ENCODE results near the gene PECR. TPM values are rescaled to one million over a fixed set of nuclear protein-coding genes. Genes with fewer than 3 reads are reported as not detected.
A peak's percentile ranks its signal among the peaks of the same experiment; 100 is the strongest.

The PECR gene
- total and polyA plus RNA-seq, 2 experiments from 2014 or later: 5.4 to 8.2 TPM

GRCh38 chr2:216112926-216113325 lies 31.3 kb upstream of the PECR start:
- DNase-seq: no peak
- Histone ChIP-seq H3K9me2 (ENCODE audit: insufficient read depth) (no peaks in the 10 kb centered on the region), H3F3A (ENCODE audit: insufficient read depth) (peaks cover 42% of the 10 kb centered on the region), H2AFZ (no peak overlapping the region), H3K4me2 (ENCODE audit: unreplicated experiment) (no peak overlapping the region), H3K4me3 (no peak overlapping the region), H3K36me3 (ENCODE audit: low read depth) (peaks cover 59% of the 10 kb centered on the region), H4K20me1 (ENCODE audit: insufficient read depth) (no peaks in the 10 kb centered on the region), H3K79me2 (ENCODE audit: insufficient read depth) (peaks cover 78% of the 10 kb centered on the region), H3K27me3 (replicated peaks; ENCODE audit: insufficient read depth) (no peaks in the 10 kb centered on the region), H3K4me1 (ENCODE audit: insufficient read depth) (peaks cover 53% of the 10 kb centered on the region), H3K9ac (0 out of 2 replicates have a peak overlapping the region, but pooled peaks have one; percentile 93), H3K27ac (peak overlapping the region; percentile 12), H3K9me3 (ENCODE audit: low read depth) (no peaks in the 10 kb centered on the region)
- in situ Hi-C loops (cut with MboI): no loop called here
- 61 to 62% methylated on average over 4 of the region's 4 CpGs for WGBS, 2 experiments (ENCODE audit: low coverage in 1 of 2, low lambda C conversion rate in 2 of 2, missing lambda C conversion rate in 2 of 2)
- TF ChIP-seq EZH2phosphoT487 (IDR thresholded peaks at IDR 0.05; ENCODE audit: insufficient read depth, low read depth): no peak
- TF ChIP-seq EZH2 (IDR thresholded peaks at IDR 0.05; ENCODE audit: insufficient read depth, poor library complexity, severe bottlenecking): no peak

GRCh38 chr2:216111122-216111521 lies 29.5 kb upstream of the PECR start:
- Histone ChIP-seq H3F3A (ENCODE audit: insufficient read depth) (peaks cover 33% of the 10 kb centered on the region), H3K79me2 (ENCODE audit: insufficient read depth) (peaks cover 60% of the 10 kb centered on the region), H2AFZ (no peak overlapping the region), H4K20me1 (ENCODE audit: insufficient read depth) (no peaks in the 10 kb centered on the region), H3K9ac (peak overlapping the region; percentile 93), H3K4me1 (ENCODE audit: insufficient read depth) (peaks cover 35% of the 10 kb centered on the region), H3K9me3 (ENCODE audit: low read depth) (no peaks in the 10 kb centered on the region), H3K27me3 (replicated peaks; ENCODE audit: insufficient read depth) (no peaks in the 10 kb centered on the region), H3K36me3 (ENCODE audit: low read depth) (peaks cover 42% of the 10 kb centered on the region), H3K27ac (peak overlapping the region; percentile 63), H3K4me2 (ENCODE audit: unreplicated experiment) (peak overlapping the region; percentile 94), H3K9me2 (ENCODE audit: insufficient read depth) (no peaks in the 10 kb centered on the region), H3K4me3 (peak overlapping the region; percentile 90)
- TF ChIP-seq EZH2phosphoT487 (IDR thresholded peaks at IDR 0.05; ENCODE audit: insufficient read depth, low read depth) (no peak), EZH2 (IDR thresholded peaks at IDR 0.05; ENCODE audit: insufficient read depth, poor library complexity, severe bottlenecking) (no peak)
- DNase-seq: no peak
- WGBS, 2 experiments (ENCODE audit: low coverage in 1 of 2, low lambda C conversion rate in 2 of 2, missing lambda C conversion rate in 2 of 2): 70 to 73% methylated on average over 7 of the region's 7 CpGs
- in situ Hi-C loops (cut with MboI): no loop called here

DNA sequence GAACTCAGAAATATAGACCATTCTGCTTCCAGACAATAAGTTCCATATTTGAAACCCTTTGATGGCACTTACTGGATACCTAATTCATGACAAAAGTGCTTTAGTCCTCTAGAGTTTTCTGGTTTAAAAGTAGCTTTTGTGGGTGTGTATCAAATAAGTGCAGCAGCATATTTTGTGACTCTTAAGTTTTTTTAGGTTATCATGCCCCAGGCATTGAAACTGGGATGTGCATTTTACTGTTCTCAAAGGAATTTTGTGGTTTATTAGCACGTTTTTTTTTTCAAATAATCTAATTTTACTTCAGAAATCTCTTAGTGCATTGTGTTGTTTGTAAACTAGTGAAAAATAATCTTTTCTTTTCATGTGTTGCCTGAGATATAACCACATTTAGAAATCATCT lies 29.0 kb upstream of the PECR start:
- WGBS, 2 experiments (ENCODE audit: low coverage in 1 of 2, low lambda C conversion rate in 2 of 2, missing lambda C conversion rate in 2 of 2): 0 to 8% methylated on average over 1 of the region's 1 CpG
- peaks cover 39% of the 10 kb centered on the region for H3K36me3 ChIP-seq (ENCODE audit: low read depth)
- peaks cover 30% of the 10 kb centered on the region for H3K4me1 ChIP-seq (ENCODE audit: insufficient read depth)
- H3K79me2 ChIP-seq (ENCODE audit: insufficient read depth): peaks cover 55% of the 10 kb centered on the region
- H3K9ac ChIP-seq: peak overlapping the region; percentile 93
- H3K9me3 ChIP-seq (ENCODE audit: low read depth): no peaks in the 10 kb centered on the region
- no peak for TF ChIP-seq EZH2phosphoT487 (IDR thresholded peaks at IDR 0.05; ENCODE audit: insufficient read depth, low read depth)
- no peak for TF ChIP-seq EZH2 (IDR thresholded peaks at IDR 0.05; ENCODE audit: insufficient read depth, poor library complexity, severe bottlenecking)
- peak; percentile 43 for DNase-seq
- H4K20me1 ChIP-seq (ENCODE audit: insufficient read depth): no peaks in the 10 kb centered on the region
- no peaks in the 10 kb centered on the region for H3K9me2 ChIP-seq (ENCODE audit: insufficient read depth)
- H2AFZ ChIP-seq: peak overlapping the region; percentile 82
- H3F3A ChIP-seq (ENCODE audit: insufficient read depth): peaks cover 33% of the 10 kb centered on the region
- no peaks in the 10 kb centered on the region for H3K27me3 ChIP-seq (replicated peaks; ENCODE audit: insufficient read depth)
- peak overlapping the region; percentile 63 for H3K27ac ChIP-seq
- peak overlapping the region; percentile 90 for H3K4me3 ChIP-seq
- in situ Hi-C loops (cut with MboI): no loop called here
- H3K4me2 ChIP-seq (ENCODE audit: unreplicated experiment): peak overlapping the region; percentile 94

- Histone ChIP-seq H3K4me1 (ENCODE audit: insufficient read depth) (peaks cover 25% of the 10 kb centered on the region), H3F3A (ENCODE audit: insufficient read depth) (peaks cover 33% of the 10 kb centered on the region), H3K27ac (peak overlapping the region; percentile 63), H2AFZ (peak overlapping the region; percentile 82), H3K9ac (peak overlapping the region; percentile 93), H3K9me2 (ENCODE audit: insufficient read depth) (no peaks in the 10 kb centered on the region), H3K9me3 (ENCODE audit: low read depth) (no peaks in the 10 kb centered on the region), H3K4me3 (peak overlapping the region; percentile 90), H3K27me3 (replicated peaks; ENCODE audit: insufficient read depth) (no peaks in the 10 kb centered on the region), H3K4me2 (ENCODE audit: unreplicated experiment) (peak overlapping the region; percentile 94), H3K36me3 (ENCODE audit: low read depth) (peaks cover 39% of the 10 kb centered on the region), H4K20me1 (ENCODE audit: insufficient read depth) (no peaks in the 10 kb centered on the region), H3K79me2 (ENCODE audit: insufficient read depth) (peaks cover 50% of the 10 kb centered on the region)
- 5 to 6% methylated on average over 10 of the region's 10 CpGs for WGBS, 2 experiments (ENCODE audit: low coverage in 1 of 2, low lambda C conversion rate in 2 of 2, missing lambda C conversion rate in 2 of 2)
- peak; percentile 76 for DNase-seq
- in situ Hi-C loops (cut with MboI): no loop called here
- TF ChIP-seq EZH2phosphoT487 (IDR thresholded peaks at IDR 0.05; ENCODE audit: insufficient read depth, low read depth) (no peak), EZH2 (IDR thresholded peaks at IDR 0.05; ENCODE audit: insufficient read depth, poor library complexity, severe bottlenecking) (no peak)
Measured at GRCh38 chr2:216109962-216110614, 28.5 kb upstream of the PECR start.
